IPS-20b (cell line): ENCODE measurements around the gene CELA2A.
"Not testable (repeated sequence)": the region's sequence is repeated elsewhere in the genome, so short reads cannot be mapped to it uniquely, and the experiment has no call there.

Experiments used
- H3K27ac ChIP-seq: one replicate; pipeline ENCODE4 v1.5.1; 2013; ENCODE audit warnings: low read length
- H3K27me3 ChIP-seq: 2 replicates; pipeline ENCODE4 v1.6.1; 2013; ENCODE audit warnings: mild to moderate bottlenecking, low read length, inconsistent platforms; ENCODE audit not compliant: insufficient read depth
- H3K36me3 ChIP-seq: 2 replicates; pipeline ENCODE4 v1.6.1; 2013; ENCODE audit warnings: low read depth, mild to moderate bottlenecking, inconsistent platforms, low read length, moderate library complexity; ENCODE audit not compliant: insufficient read depth
- H3K4me1 ChIP-seq: 2 replicates; pipeline ENCODE4 v1.6.1; 2013; ENCODE audit warnings: mild to moderate bottlenecking, control low read depth, inconsistent platforms, low read length, moderate library complexity; ENCODE audit not compliant: insufficient read depth
- H3K4me3 ChIP-seq: 2 replicates; pipeline ENCODE4 v1.5.1; 2013; ENCODE audit warnings: mild to moderate bottlenecking, low read length, inconsistent platforms
- H3K9ac ChIP-seq: 2 replicates; pipeline ENCODE4 v1.6.1; 2013; ENCODE audit warnings: low read depth, mild to moderate bottlenecking, inconsistent platforms, low read length, moderate library complexity
- H3K9me3 ChIP-seq: 2 replicates; pipeline ENCODE4 v1.6.1; 2013; ENCODE audit warnings: mild to moderate bottlenecking, low read depth, low read length, inconsistent platforms; ENCODE audit not compliant: insufficient read depth

The CELA2A gene

GRCh38 chr1:15463064-15463800 lies 6.7 kb downstream of the CELA2A start:
- H3K9ac ChIP-seq, H3K36me3 ChIP-seq, H3K4me1 ChIP-seq, H3K27ac ChIP-seq, H3K9me3 ChIP-seq, H3K27me3 ChIP-seq, H3K4me3 ChIP-seq: not testable (repeated sequence)

DNA sequence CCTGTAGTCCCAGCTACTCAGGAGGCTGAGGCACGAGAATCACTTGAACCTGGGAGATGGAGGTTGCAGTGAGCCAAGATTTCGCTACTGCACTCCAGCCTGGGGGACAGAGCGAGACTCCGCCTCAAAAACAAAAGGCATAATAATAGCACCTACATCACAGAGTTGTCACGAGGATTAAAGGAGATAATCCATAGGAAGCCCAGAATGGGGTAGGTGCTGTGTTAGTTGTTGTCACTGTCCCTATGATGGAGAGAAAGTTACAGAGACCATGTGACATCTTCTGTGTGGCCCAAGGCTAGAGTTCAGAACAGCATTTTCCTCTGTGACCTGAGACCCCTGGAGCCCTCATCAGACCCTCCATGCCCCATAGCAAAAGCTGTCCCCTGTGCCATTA lies 7.4 kb downstream of the CELA2A start:
- H3K4me3 ChIP-seq, H3K9me3 ChIP-seq, H3K27ac ChIP-seq, H3K36me3 ChIP-seq, H3K4me1 ChIP-seq, H3K27me3 ChIP-seq, H3K9ac ChIP-seq: not testable (repeated sequence)

DNA sequence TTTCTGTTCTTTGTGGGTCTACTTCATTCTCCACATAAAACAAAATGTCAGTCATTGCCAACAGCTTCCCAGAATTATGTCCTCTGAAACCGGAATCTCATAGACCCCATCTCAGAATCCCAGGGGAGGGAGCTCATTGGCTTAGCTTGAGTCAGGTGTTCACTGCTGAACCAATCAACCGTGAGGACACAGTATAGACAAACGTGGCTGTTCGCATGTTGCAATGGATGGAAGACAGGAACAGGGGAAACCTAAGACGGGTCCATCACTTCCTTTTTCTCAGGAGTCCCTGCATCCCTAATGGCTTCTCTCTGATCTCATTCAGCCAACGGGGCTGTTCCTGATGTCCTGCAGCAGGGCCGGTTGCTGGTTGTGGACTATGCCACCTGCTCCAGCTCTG lies 9.1 kb downstream of the CELA2A start:
- Histone ChIP-seq H3K36me3 (no peaks in the 10 kb centered on the region), H3K9me3 (no peaks in the 10 kb centered on the region), H3K4me1 (no peaks in the 10 kb centered on the region), H3K27ac (no peak overlapping the region), H3K4me3 (no peak overlapping the region), H3K27me3 (no peaks in the 10 kb centered on the region), H3K9ac (no peak overlapping the region)

DNA sequence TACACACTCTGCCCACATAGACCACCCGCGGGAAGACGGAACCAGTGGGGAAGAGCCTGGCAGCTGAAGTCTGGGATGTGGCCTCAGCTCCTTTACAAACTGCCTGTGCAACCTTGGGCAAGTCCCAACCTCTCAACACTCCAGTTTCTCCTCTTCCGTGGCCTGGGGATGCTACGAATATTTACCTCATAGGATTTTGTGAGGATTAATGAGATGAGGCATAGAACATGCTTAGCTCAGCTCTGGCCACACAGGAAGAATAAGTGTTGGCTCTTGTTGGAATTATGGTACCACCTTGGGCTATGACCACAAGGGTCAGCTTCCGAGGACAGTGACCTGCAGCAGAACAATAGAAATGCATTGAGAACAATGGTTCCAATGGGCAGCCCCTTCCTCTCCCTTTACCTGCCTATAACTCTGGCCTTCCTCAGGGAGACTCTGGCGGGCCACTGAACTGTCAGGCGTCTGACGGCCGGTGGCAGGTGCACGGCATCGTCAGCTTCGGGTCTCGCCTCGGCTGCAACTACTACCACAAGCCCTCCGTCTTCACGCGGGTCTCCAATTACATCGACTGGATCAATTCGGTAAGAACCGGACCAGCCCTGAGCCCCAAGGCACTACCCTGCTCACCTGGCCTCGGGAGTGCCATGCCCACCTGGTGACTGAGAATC lies 10.6 kb downstream of the CELA2A start:
- H3K4me3 ChIP-seq, H3K9me3 ChIP-seq, H3K27me3 ChIP-seq, H3K27ac ChIP-seq, H3K36me3 ChIP-seq, H3K4me1 ChIP-seq, H3K9ac ChIP-seq: not testable (repeated sequence)

DNA sequence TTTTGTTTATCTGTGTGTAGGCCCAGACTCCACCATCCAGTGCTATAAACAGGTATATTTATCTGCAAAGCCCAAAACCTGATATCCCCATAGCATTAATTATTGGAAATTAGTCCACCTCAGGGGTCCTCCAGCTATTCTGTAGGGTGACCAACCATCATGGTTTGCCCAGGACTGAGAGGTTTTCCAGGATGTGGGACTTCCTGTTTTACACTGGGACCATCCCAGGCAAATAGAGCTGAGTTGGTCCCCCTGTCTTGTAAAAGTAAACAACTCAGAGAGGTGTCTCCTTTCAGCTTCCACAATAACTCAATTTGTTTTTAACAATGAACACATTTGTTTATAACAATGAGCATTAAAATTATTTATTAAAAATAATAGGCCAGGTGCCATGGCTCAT lies 11.6 kb downstream of the CELA2A start:
- H3K4me1 ChIP-seq: no peaks in the 10 kb centered on the region
- H3K9ac ChIP-seq: no peak overlapping the region
- H3K4me3 ChIP-seq: no peak overlapping the region
- no peaks in the 10 kb centered on the region for H3K36me3 ChIP-seq
- no peak overlapping the region for H3K27ac ChIP-seq
- no peaks in the 10 kb centered on the region for H3K9me3 ChIP-seq
- no peaks in the 10 kb centered on the region for H3K27me3 ChIP-seq

- Histone ChIP-seq H3K4me1 (no peaks in the 10 kb centered on the region), H3K27me3 (no peaks in the 10 kb centered on the region), H3K9me3 (no peaks in the 10 kb centered on the region), H3K27ac (no peak overlapping the region), H3K4me3 (no peak overlapping the region), H3K9ac (no peak overlapping the region), H3K36me3 (no peaks in the 10 kb centered on the region)
Measured at GRCh38 chr1:15469361-15469760, 12.8 kb downstream of the CELA2A start.

- not testable (repeated sequence) for H3K27me3 ChIP-seq, H3K4me1 ChIP-seq, H3K9me3 ChIP-seq, H3K36me3 ChIP-seq, H3K27ac ChIP-seq, H3K4me3 ChIP-seq, H3K9ac ChIP-seq
Measured at GRCh38 chr1:15469821-15470448, 13.4 kb downstream of the CELA2A start.

GRCh38 chr1:15471067-15471466 lies 14.5 kb downstream of the CELA2A start:
- not testable (repeated sequence) for H3K4me3 ChIP-seq, H3K36me3 ChIP-seq, H3K27me3 ChIP-seq, H3K9me3 ChIP-seq, H3K9ac ChIP-seq, H3K27ac ChIP-seq, H3K4me1 ChIP-seq

DNA sequence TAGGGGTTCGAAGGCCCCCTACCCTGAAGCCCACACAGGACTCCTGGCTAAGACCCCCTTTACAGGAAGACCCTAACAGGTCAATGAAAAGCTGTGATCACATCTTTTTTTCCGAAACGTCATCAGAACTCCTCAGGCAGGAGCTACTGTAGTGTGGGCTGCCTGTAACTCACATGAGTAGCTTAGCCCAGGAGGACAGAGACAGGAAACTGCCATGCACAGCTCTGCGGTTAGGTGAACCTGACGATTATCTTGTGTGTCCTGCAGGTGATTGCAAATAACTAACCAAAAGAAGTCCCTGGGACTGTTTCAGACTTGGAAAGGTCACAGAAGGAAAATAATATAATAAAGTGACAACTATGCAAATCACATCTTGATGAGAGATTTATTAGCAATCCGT lies 15.2 kb downstream of the CELA2A start:
- H3K9ac ChIP-seq, H3K9me3 ChIP-seq, H3K4me1 ChIP-seq, H3K4me3 ChIP-seq, H3K27ac ChIP-seq, H3K27me3 ChIP-seq, H3K36me3 ChIP-seq: not testable (repeated sequence)

- Histone ChIP-seq H3K27me3 (no peaks in the 10 kb centered on the region), H3K4me3 (no peak overlapping the region), H3K27ac (no peak overlapping the region), H3K36me3 (no peaks in the 10 kb centered on the region), H3K9ac (no peak overlapping the region), H3K9me3 (no peaks in the 10 kb centered on the region), H3K4me1 (no peaks in the 10 kb centered on the region)
Measured at GRCh38 chr1:15472587-15472986, 16.1 kb downstream of the CELA2A start.

GRCh38 chr1:15475752-15476314 lies 19.3 kb downstream of the CELA2A start, which contains the start of gene CELA2B:
CELA2B (plus strand) TSS chr1:15476104; CDS start chr1:15476126, 22 bp downstream.
- Histone ChIP-seq H3K4me3 (no peak within 1 kb of the TSS), H3K36me3 (no peaks in the 10 kb centered on the region)

DNA sequence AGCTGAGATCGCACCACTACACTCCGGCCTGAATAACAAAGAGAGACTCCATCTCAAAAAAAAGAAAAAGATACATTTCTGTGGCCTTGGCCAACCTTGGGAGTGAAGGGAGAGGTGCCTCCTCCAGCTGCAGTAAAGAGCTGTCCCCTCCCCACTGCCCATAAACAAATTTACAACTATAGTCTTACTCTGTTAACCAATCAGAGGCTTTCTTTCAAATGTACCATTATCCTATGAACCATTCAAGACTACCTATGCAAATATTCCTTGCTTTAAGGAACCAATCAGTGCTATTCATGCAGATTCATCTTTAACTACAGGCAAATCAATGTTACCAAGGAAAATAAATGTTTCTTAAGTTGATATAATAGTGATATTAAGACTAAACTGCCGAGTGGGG lies 20.4 kb downstream of the CELA2A start:
- no peaks in the 10 kb centered on the region for H3K27me3 ChIP-seq
- no peak overlapping the region for H3K4me3 ChIP-seq
- H3K4me1 ChIP-seq: no peaks in the 10 kb centered on the region
- no peak overlapping the region for H3K9ac ChIP-seq
- H3K36me3 ChIP-seq: no peaks in the 10 kb centered on the region
- H3K9me3 ChIP-seq: no peaks in the 10 kb centered on the region
- no peak overlapping the region for H3K27ac ChIP-seq

More at GRCh38 chr1:15475752-15476314, 19.3 kb downstream of the CELA2A start, which contains the start of gene CELA2B:
- Histone ChIP-seq H3K27me3 (no peaks in the 10 kb centered on the region), H3K9me3 (no peaks in the 10 kb centered on the region), H3K9ac (no peak within 1 kb of the TSS), H3K27ac (no peak within 1 kb of the TSS), H3K4me1 (no peaks in the 10 kb centered on the region)
